Lower leg skin (tissue), 3 donors: ENCODE results near the gene GLT1D1.

Experiments used
- POLR2A ChIP-seq, 2 donors: fragments of 450-650 bp; IDR thresholded peaks; one replicate each; pipeline ENCODE4 v1.6.1; 2016 to 2017; ENCODE audit warnings: antibody characterized with exemption in 2 of 2, mild to moderate bottlenecking in 1 of 2, moderate library complexity in 1 of 2
- TF ChIP-seq, protein P1 (sequence below), 3 donors: fragments of 450-650 bp; IDR thresholded peaks; one replicate each; pipeline ENCODE4 v1.5.1; 2016; ENCODE audit warnings: antibody characterized with exemption in 3 of 3, mild to moderate bottlenecking in 3 of 3, moderate library complexity in 2 of 3

DNA sequence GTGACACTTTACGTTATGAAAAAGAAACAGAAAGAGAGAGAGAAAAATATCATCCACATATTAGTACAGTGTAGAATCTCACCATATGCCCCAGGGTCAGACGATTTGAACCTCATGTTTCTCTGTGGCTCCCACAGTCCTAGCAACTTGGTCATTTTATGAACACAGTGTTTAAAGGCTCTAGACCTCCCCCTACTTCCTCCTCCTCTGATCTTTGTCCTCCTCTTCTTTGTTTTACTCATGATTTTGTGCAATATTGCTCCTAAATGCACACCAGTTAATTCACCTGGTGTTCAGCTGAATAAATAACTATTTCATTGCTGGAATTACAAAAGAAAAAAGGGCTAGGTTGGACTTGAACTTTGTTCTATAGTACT lies 18.2 kb downstream of the GLT1D1 start:
- TF ChIP-seq, protein P1, sequence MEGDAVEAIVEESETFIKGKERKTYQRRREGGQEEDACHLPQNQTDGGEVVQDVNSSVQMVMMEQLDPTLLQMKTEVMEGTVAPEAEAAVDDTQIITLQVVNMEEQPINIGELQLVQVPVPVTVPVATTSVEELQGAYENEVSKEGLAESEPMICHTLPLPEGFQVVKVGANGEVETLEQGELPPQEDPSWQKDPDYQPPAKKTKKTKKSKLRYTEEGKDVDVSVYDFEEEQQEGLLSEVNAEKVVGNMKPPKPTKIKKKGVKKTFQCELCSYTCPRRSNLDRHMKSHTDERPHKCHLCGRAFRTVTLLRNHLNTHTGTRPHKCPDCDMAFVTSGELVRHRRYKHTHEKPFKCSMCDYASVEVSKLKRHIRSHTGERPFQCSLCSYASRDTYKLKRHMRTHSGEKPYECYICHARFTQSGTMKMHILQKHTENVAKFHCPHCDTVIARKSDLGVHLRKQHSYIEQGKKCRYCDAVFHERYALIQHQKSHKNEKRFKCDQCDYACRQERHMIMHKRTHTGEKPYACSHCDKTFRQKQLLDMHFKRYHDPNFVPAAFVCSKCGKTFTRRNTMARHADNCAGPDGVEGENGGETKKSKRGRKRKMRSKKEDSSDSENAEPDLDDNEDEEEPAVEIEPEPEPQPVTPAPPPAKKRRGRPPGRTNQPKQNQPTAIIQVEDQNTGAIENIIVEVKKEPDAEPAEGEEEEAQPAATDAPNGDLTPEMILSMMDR (IDR thresholded peaks at IDR 0.05) = no peak
- no peak for TF ChIP-seq POLR2A (IDR thresholded peaks at IDR 0.05)
